HG02885 (cell line): ENCODE measurements around the gene KCNN1.
A peak's percentile ranks its signal among the peaks of the same experiment; 100 is the strongest.

Experiments
- ATAC-seq: cut with Tn5 transposase; IDR thresholded peaks from one replicate; pipeline ENCODE4 v1.9.1; 2021; ENCODE audit warnings: mild to moderate bottlenecking; ENCODE audit not compliant: unreplicated experiment, poor library complexity

The KCNN1 gene

DNA sequence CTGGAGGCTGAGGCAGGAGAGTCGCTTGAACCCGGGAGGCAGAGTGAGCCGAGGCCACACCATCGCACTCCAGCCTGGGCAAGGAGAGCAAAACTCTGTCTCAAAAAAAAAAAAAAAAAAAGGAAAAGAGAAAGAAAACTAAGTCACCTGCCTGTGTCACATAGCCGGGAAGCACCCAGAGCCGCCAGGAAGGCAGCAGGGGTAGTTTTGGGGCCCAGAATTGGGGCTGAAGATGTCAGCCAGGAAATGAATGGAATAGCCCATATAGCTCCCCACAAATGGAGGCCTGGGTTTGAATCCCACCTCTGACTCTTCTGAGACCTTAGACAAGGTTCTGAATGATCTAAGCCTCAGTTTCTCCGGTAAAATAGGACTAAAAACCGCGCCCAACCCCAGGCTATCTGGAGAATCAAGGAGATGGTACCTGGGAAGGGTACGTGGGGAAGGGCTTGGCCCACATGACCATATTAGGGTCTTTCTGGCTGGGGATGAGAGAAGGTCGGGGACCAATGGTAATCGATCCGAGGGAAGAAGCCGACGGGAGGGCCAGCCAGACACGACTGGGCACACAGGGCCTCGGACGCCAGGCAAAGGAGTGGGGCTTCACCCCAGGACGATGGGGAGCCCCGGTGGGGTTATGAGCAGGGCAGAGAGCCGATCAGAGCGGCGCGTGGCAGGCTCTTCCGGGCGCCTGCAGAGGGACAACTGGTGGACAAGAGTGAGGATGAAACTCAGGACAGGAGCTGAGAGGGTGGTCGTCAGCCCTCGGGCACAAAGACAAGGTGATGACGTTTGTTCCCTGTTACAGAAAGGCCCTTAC, 19.7 kb upstream of the KCNN1 start:
- ATAC-seq, result peak; percentile 19

DNA sequence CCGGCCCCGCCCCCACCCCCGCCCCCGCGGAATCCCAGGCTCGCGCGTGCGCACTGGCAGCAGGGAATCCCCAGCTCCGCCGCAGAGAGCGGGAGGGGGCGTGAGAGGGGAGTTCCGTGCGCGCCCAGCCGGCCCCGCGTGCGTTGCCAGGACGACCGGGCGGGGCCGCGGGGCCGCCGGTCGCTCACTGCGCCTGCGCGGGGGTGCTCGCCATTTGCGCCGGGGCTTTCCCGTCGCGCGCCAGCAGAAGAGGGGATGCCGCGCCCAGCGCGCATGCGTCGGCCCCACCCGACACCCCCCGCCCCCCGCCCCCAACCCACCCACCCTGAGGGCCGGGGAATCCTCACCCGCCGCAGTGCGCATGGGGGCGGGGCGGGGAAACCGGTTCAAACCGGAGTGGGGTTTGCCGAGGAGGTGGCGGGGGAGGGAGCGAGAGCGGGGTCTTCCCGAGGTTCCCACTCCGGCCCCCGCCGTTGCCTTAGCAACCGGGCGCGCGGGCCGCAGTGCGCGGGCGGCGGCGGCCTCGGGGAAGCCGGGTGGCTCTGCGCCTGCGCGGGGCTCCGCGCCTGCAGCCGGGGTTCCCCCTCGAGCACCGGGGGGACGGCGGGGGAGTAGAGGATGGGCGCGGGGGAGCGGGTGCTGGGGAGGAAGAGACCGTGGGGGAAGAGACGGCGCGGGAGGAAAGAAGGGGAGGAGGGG, 18.9 kb upstream of the KCNN1 start:
- peak; percentile 76 for ATAC-seq

DNA sequence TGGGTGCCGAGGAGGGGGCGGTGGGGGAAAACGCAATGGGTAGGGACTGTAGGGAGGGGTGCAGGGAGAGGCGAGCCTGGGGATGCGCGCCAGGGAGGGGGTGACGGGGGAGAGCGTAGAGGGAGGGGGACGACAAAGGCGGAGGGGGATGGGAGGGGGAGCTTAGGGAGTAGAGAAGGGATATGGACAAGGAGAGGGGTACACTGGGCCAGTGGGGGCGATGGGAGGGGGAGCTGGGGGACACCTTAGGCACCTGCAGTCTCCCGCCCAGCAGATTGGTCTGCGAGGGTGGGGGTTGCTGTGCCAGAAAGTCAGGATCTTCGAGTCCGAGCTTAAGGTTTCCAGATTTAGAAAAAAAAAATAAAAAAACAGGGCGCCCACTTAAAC, 18.4 kb upstream of the KCNN1 start:
- ATAC-seq, result no peak

DNA sequence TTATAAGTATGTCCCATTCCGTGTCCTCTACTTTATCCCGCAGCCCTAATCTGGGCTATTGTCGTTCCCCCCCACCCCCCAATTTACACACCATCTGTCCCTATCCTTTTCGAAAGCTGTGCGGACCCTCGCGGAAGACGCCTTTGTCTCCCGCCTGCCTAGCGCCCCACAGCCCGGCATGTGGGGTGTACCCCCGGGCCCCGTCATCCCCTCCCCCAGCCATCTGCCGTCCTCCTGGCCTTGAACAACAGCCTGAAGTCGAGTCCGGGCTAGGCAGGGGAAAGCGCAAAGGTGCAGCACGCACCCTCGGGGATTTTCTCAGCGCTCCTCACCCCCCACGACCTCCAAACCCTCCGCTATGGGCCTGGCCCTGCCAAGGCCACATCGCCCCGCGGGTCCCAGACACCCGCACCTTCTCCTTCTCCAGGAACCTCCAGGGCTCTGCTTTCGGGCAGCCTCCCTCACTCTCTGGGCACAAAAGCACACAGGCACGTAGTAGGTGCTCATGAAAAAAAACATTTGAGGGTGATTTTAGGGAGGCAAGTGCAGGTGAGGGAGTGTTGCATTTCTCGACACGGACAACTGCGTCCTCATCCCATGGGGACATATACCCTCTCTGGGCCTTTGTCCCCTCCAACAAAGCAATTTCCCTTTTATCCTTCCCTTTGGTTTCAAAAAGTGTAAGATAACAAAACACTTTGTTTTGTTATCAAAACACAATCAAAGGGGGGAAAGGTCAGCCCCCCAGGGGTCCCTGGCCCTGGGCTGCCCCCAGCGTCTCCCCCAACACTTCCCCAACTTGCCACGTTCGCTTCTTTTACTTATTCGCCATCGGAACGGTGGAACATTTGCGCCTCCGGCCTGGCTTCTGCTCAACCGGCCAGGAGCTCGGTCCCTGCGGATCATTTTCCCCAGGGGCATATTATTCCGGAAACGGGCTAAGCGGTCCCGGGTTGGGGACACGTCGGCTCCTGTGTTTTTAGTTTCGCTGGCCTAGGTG, 17.7 kb upstream of the KCNN1 start:
- ATAC-seq, result no peak

DNA sequence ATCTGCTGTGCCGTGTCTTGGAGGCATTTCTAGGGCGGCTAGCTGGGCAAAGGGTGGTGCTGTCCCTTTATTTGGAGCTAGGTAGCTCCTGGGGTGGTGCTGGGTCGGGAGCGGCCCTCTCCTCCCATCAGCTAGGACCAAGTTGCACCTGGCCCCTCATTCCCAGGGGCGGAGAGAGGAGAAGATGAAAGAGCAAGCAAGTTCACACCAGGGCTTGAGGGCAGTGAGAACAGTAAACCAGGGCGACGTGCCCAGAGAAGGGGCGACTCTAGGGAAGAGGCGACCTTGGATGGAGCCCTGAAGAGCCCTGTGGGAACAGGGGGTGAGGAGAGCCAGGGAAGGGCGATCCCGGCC, 17.0 kb upstream of the KCNN1 start:
- no peak for ATAC-seq

DNA sequence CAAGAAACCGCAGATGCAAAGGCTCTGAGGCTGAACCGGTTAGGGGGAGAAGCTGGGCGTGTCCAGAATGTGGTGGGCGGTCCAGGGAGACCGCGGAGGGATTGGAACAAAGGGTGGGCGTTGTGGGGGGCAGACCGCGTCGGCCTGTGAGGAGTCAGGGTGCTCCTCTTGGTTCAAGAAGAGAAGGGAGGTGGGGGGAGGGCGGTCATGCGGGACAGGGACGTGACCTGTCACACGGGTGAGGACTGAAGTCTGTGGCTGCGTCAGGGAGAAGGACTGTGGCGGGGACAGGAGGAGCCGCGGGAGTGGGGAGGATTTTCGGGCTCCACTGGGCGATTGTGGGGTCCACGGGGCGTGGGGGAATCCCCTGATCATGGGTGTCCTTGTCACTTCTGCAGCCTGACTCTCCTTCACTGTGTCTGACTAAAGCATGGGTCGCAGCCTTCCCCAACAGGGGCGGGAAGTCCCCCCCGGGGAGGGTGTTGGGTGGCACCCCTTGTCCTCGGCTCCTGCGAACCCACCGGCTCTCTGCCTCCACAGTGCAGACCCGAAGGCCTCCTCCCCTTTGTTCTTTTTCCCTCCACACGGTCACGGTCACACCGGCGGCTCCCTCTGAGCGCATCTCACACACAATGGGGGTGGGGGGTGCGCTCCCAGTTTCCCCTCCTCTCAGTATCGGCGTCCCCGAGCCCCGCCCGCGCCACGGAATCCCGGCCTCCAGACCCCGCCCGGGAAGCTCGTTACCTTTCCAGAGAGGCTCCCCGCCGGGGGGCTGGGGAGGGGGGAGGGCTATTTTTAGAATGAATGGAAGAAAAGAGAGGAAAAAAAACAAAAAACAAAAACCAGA, 16.4 kb upstream of the KCNN1 start:
- no peak for ATAC-seq

DNA sequence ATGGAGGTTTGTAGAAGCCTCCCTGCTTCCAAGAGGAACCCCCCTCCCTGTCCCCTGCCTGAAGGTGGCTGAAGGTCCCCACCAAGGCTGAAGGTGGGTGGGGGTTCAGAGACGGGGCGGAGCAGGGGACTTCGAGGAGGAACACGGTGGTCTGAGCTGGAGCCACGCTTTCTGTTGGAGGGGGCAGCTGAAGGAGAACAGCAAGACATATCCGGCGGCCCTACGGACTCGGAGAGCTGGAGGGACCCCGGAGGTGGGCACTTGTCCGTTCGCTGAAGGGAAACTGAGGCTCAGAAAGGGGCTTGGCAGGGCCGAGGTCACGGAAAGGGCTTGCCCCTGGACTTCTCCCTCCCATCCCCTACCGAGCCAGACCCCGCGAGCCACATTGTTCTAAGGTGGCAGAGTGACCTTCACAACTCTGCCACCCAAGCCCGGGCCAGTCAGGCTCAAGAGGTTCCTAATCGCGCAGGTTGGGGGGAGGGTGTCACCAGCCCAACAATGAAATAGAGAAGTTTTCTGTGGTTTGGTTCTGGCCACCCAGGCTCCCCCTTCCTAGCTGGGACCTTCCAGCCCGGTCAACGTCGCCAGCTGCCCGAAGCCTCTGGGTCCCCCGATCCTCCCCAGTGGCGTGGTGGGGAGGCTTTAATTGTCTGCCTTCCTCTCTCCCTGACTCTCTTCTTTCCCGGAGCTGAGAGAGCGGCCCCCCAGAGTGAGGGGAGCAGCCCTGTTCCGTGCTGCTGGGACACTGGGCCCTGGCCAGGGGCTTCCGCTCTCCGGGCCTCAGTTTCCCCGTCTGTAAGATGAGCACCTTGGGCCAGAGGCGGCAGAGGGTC, 15.5 kb upstream of the KCNN1 start:
- no peak for ATAC-seq

DNA sequence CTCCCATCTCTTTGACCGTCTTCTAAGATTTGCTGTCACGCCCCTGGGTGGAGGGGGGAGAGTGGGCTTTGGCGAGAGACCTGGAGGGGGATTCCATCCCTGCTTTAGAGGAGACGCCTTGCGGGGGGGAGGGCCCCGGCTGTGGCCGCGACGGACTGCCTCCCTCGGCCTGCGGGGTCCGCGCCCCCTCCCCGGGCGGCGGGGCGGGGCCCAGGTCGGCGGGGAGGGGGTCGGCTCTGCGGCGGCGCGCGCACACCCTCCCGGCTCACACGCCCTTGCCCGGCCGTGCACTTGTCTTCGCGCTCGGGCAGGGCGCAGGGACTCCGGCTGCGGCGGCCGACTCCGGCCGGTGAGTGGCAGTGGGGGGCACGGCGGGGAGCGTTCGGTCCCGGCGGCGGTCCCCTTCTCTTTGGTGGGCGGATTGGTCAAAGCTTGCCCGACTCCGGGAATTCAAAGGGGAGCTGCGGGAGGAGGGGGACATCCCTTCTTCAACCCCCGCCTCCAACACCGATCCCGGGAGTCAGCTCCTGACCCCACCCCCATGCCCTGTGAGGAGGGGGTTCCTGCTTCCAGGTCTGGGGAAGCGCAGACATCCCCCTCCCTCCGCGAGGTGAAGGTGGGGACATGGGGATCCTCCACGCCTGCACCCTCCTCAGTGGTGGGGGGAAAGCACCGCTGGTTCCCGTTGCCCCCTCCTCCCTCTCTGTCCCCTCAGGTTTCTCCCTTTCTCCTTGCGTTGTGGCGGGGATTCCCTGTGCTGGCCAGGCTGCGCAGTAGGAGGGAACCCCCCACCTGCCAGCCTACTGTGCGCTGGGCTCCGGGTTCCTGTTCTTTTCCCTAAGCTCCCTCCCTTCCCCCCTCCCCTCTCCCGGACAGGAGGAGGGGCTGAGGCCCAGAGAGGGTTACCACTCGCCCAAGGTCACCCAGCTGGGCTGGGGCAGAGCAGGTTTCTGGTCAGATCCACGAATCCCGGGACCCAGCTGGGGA, 14.6 kb upstream of the KCNN1 start:
- ATAC-seq, result no peak

DNA sequence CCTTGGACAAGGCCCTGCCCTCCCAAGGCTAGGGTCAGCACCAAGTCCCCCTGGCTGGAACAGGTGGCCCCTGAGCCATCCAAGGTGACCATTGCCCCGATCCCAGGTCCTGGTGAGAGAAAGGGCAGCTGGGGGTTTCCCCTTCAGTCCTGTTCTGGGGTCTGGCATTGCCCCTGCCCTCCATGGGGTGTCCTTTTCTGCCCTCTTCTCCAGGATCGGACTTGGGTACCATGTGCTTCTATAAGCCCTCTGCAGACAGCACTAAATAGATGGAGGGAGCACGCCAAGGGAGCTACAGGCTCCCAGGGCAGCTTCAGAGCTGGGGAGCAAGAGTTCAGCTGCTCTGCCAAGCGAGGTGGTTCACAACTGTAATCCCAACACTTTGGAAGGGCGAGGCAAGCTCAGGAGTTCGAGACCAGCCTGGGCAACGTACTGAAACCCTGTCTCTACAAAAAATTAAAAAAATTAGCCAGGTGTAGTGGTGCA, 13.5 kb upstream of the KCNN1 start:
- ATAC-seq, result no peak

DNA sequence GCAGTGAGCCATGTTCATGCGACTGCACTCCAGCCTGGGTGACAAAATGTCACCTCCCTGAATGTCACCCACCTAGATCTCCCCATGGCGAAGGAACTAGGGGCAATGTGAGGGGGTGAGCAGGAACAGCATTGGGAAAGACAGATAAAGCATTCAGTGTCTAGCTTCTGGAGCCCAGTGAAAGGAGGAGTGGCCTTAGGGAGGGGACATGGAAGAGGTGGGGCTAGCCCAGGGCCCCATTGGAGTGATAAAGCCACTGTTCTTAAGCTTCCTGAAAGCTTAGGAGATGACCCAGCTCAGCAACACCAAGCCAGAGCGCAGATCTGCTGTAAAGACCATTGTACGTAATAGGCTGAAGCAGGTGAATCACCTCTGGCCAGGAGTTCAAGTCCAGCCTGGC, 13.0 kb upstream of the KCNN1 start:
- no peak for ATAC-seq

DNA sequence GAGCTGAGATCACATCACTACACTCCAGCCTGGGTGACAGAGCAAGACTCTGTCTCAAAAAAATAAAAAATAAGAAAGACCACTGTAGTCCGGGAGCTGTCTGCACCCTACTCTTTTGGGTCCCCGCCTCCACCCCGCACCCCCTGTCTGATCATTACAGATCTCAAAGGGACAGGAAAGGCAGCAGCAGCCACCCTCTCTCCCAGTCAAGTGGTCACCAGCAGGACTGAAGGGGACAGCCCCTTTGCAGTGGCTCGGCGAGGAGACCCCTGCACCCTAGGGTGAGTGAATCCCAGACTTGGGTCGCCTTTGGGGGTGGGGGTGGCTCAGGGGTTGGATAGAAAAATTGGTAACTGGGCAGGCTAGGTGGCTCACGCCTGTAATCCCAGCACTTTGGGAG, 12.5 kb upstream of the KCNN1 start:
- no peak for ATAC-seq

DNA sequence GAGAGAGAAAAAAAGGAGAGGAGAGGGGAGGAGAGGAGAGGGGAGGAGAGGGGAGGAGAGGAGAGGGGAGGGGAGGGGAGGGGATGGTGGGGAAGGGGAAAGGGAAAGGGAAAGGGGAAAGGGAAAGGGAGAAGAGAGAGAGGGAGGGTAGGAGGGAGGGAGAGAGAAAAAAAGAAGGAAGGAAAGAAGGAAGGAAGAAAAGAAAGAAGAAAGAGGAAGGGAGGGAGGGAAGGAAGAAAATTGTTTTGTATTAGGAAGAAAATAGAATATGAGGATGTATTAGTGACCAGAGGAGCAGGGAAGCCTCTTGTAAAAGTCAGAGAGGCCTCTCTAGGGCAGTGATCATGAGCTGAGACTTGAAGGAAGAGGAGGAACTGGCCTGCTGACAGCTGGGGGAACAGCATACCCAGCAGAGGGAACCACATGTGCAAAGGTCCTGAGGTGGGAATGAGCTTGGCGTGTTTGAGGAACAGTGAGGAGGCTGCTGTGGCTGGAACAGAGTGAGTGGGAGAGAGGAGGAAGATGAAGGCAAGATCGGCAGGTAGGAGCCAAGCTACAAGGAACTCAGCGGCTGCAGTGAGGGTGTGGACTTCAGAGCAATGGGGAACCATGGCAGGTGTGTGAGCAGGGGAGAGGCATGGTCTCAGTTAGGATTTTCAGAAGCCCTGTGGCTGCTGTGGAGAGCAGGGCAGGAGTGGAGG, 9.6 kb upstream of the KCNN1 start:
- no peak for ATAC-seq

DNA sequence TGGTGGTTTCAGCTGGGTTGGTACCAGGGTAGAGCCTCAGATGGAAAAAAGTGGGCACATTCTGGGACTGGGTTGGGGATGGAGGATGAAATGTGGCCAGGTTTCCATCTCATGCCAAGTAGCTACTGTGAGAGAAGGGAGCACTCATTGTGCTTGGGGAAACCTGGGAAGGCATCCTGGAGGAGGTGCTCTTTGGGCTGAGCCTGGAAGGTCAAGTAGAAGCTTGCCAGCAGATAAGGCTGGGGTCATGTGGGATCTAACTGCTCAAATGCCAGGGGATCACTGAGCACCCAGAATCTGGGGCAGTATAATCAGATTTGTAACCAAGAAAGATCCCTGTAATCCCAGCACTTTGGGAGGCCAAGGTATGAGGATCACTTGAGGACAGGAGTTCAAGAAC, 9.0 kb upstream of the KCNN1 start:
- ATAC-seq, result no peak

DNA sequence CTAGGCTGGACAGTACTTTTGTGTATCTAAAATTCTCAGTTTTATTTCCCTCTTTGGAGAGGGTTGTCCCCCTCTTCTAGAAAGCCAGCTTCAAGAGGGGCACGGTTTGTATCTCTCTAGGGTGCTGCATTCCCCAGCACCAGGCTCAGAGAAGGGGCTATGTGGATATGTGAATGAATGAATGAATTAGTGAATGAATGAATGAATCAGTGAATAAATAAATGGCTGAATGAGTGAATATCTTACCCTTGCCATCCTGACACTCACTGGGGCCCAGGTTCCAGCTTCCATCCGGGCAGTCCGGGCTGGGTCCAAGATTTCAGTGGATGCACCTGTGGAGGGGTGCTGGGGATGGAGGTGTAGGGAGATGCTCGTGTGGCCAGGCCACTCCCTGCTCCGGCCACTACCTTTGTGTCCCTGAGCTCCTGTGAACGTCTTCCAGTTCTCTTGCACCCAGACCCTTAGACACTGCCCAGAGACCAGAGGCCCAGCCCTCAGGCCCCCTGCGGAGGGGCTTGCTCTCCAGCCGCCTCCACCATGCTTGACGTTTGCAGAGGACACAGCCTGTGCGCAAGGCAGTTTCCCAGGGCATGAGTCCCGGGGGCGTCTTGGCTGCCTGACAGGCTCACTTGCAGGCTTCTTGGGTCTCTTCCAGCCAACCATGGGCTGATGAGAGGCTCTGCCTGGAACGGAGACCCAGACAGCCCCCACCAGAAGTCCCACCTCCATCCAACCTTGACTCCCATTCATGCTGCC, 2.8 kb upstream of the KCNN1 start:
- ATAC-seq, result no peak

DNA sequence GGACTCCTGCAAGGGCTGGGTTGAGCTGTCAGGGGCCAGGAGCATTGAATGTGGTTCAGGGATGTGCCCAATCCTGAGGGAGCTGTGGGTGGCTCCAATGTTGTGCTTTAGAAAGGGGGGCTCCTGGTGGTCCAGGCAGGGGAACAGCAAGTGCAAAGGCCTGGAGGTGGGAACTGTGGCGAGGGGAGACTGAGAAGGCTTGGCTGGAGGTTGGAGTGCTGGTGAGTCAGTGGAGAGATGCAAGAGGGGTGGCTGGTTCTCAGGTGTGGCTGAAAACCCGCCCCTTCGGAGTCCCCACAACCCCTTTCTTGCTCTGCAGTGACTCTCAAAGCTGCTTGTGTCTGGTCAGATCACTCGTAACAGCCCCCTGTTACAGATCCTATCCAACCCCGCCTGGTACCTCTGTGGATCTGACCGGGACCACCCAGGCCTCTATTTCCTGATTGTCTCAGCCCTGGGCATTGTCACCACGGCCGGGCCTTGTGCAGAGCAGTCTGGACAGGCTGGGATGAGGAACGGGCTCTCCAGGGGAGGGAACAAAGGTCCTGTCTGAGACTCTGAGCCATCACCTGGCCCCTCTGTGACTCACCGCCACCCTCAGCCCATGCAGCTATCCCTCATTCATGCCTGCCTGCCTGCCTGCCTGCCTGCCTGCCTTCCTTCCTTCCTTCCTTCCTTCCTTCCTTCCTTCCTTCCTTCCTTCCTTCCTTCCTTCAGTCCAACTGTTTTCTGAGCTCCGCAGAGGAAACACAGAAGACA, 1.4 kb upstream of the KCNN1 start:
- no peak for ATAC-seq

DNA sequence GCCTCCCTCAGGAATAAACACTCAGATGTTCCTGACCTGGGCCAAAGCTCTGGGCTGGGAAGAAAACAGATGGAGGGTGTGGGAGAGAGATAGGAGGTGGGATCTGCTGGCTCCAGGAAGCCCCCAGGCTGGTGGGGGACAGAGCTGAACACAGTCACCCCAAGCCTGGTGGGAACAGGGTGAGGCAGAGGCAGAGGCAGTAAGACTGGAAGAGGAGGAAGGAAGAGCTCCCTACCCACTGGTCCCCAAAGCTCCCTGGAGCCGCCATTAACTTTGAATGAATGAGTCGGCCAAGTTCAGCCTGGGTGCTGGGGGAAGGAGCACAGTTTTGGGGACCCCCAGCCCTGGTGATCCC, 801 bp upstream of the KCNN1 start:
- ATAC-seq, result no peak
